Effector memory CD8-positive, alpha-beta T cell (primary cell): Measurements from ENCODE around the gene LBH.

Experiments used
- ATAC-seq: fragments of 150-1000 bp; cut with Tn5 transposase; replicated peaks from 2 replicates; pipeline ENCODE4 v1.10.0; 2021; ENCODE audit warnings: mild to moderate bottlenecking, moderate library complexity
- DNase-seq, 3 experiments: peaks; one replicate each; pipeline ENCODE4 v3.0.0; 2021
- H3K27ac Mint-ChIP-seq, 2 donors: one replicate each; pipeline ENCODE4 v1.8.0; 2022; ENCODE audit warnings: mild to moderate bottlenecking in 2 of 2, mixed read lengths in 2 of 2, moderate library complexity in 2 of 2
- H3K27me3 Mint-ChIP-seq, 2 donors: one replicate each; pipeline ENCODE4 v1.8.0; 2022; ENCODE audit warnings: mixed read lengths in 2 of 2
- H3K36me3 Mint-ChIP-seq: one replicate; pipeline ENCODE4 v1.8.0; 2022; ENCODE audit warnings: mild to moderate bottlenecking, moderate library complexity, mixed read lengths; ENCODE audit not compliant: insufficient read depth
- H3K4me1 Mint-ChIP-seq, 2 donors: one replicate each; pipeline ENCODE4 v1.8.0; 2022; ENCODE audit warnings: low read depth in 2 of 2, mixed read lengths in 2 of 2
- H3K4me3 Mint-ChIP-seq, 2 donors: one replicate each; pipeline ENCODE4 v1.8.0; 2022; ENCODE audit warnings: mild to moderate bottlenecking in 2 of 2, mixed read lengths in 2 of 2, moderate library complexity in 2 of 2
- H3K9me3 Mint-ChIP-seq, 2 donors: one replicate each; pipeline ENCODE4 v1.8.0; 2022; ENCODE audit warnings: mixed read lengths in 2 of 2

The LBH gene

GRCh38 chr2:30287190-30287840, 56.0 kb downstream of the LBH start:
- Mint-ChIP-seq H3K4me3 (no peak overlapping the region), H3K4me1 (peaks cover 12 to 14% of the 10 kb centered on the region in 2 donors), H3K9me3 (no peaks in the 10 kb centered on the region), H3K36me3 (peaks cover 3% of the 10 kb centered on the region), H3K27ac (no peak overlapping the region), H3K27me3 (peaks cover 0 to 6% of the 10 kb centered on the region in 2 donors)
- DNase-seq = no peak
- no peak for ATAC-seq

GRCh38 chr2:30287857-30288513, 56.7 kb downstream of the LBH start:
- H3K4me1 Mint-ChIP-seq = peaks cover 12 to 14% of the 10 kb centered on the region in 2 donors
- peaks cover 3% of the 10 kb centered on the region for H3K36me3 Mint-ChIP-seq
- H3K27ac Mint-ChIP-seq = no peak overlapping the region
- ATAC-seq = no peak
- H3K9me3 Mint-ChIP-seq = no peaks in the 10 kb centered on the region
- H3K4me3 Mint-ChIP-seq = peak overlapping the region in 1 of 2 donors; percentile 35
- peaks cover 0 to 6% of the 10 kb centered on the region in 2 donors for H3K27me3 Mint-ChIP-seq
- DNase-seq = no peak

- no peak overlapping the region for H3K27ac Mint-ChIP-seq
- H3K4me3 Mint-ChIP-seq = peak overlapping the region in 1 of 2 donors; percentile 35
- ATAC-seq (no peak), DNase-seq (no peak)
- H3K36me3 Mint-ChIP-seq = peaks cover 4% of the 10 kb centered on the region
- H3K9me3 Mint-ChIP-seq = no peaks in the 10 kb centered on the region
- H3K4me1 Mint-ChIP-seq = peaks cover 12 to 14% of the 10 kb centered on the region in 2 donors
- H3K27me3 Mint-ChIP-seq = peaks cover 0 to 6% of the 10 kb centered on the region in 2 donors
These were observed 57.2 kb downstream of the LBH start for GRCh38 chr2:30288561-30288960.

GRCh38 chr2:30293303-30293921, 62.1 kb downstream of the LBH start:
- H3K36me3 Mint-ChIP-seq = peaks cover 6% of the 10 kb centered on the region
- no peaks in the 10 kb centered on the region for H3K27me3 Mint-ChIP-seq
- peaks cover 2 to 9% of the 10 kb centered on the region in 2 donors for H3K9me3 Mint-ChIP-seq
- no peak for ATAC-seq
- no peak for DNase-seq
- no peak overlapping the region for H3K4me3 Mint-ChIP-seq
- H3K27ac Mint-ChIP-seq = no peak overlapping the region
- peaks cover 0 to 8% of the 10 kb centered on the region in 2 donors for H3K4me1 Mint-ChIP-seq

- peaks cover 0 to 8% of the 10 kb centered on the region in 2 donors for H3K4me1 Mint-ChIP-seq
- H3K9me3 Mint-ChIP-seq = peaks cover 2 to 9% of the 10 kb centered on the region in 2 donors
- H3K27me3 Mint-ChIP-seq = no peaks in the 10 kb centered on the region
- ATAC-seq (no peak), DNase-seq (no peak)
- no peak overlapping the region for H3K4me3 Mint-ChIP-seq
- no peak overlapping the region for H3K27ac Mint-ChIP-seq
- peaks cover 6% of the 10 kb centered on the region for H3K36me3 Mint-ChIP-seq
These were observed 62.8 kb downstream of the LBH start for GRCh38 chr2:30294133-30294532.

GRCh38 chr2:30296496-30296895, 65.2 kb downstream of the LBH start:
- Mint-ChIP-seq H3K36me3 (peaks cover 3% of the 10 kb centered on the region), H3K27ac (peak overlapping the region in 1 of 2 donors; percentile 26), H3K4me1 (peaks cover 0 to 4% of the 10 kb centered on the region in 2 donors), H3K9me3 (peaks cover 2 to 9% of the 10 kb centered on the region in 2 donors), H3K27me3 (no peaks in the 10 kb centered on the region), H3K4me3 (no peak overlapping the region)
- DNase-seq = no peak
- no peak for ATAC-seq

- DNase-seq (no peak), ATAC-seq (no peak)
- no peak overlapping the region for H3K4me3 Mint-ChIP-seq
- peaks cover 3% of the 10 kb centered on the region for H3K36me3 Mint-ChIP-seq
- H3K4me1 Mint-ChIP-seq = peaks cover 0 to 8% of the 10 kb centered on the region in 2 donors
- no peaks in the 10 kb centered on the region for H3K27me3 Mint-ChIP-seq
- H3K27ac Mint-ChIP-seq = peak overlapping the region in 1 of 2 donors; percentile 35
- H3K9me3 Mint-ChIP-seq = peaks cover 2 to 9% of the 10 kb centered on the region in 2 donors
These were observed 67.0 kb downstream of the LBH start for GRCh38 chr2:30298302-30298701.

DNA sequence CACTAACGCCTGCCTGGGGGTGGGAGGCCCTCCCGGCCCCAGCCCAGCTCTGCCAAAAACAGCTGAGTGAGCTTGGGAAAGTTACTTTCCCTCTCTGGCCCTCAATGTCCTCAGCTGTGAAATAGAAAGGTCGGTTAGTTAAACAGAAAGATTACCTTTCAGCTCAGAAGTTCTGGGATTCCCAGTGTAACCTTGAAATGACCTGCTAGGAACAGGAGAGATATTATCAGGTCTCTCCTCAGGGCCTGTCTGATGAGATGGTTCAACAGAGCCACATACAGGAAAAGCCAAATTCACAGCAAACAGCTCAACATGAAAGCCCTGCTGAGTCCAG, 68.8 kb downstream of the LBH start:
- ATAC-seq (no peak), DNase-seq (no peak)
- Mint-ChIP-seq H3K4me3 (no peak overlapping the region), H3K4me1 (peaks cover 0 to 4% of the 10 kb centered on the region in 2 donors), H3K36me3 (no peaks in the 10 kb centered on the region), H3K27me3 (no peaks in the 10 kb centered on the region), H3K9me3 (peaks cover 2 to 9% of the 10 kb centered on the region in 2 donors), H3K27ac (no peak overlapping the region)

- H3K36me3 Mint-ChIP-seq = no peaks in the 10 kb centered on the region
- H3K9me3 Mint-ChIP-seq = peaks cover 2 to 9% of the 10 kb centered on the region in 2 donors
- peaks cover 0 to 4% of the 10 kb centered on the region in 2 donors for H3K4me1 Mint-ChIP-seq
- H3K4me3 Mint-ChIP-seq = no peak overlapping the region
- H3K27me3 Mint-ChIP-seq = no peaks in the 10 kb centered on the region
- DNase-seq = no peak
- no peak overlapping the region for H3K27ac Mint-ChIP-seq
- ATAC-seq = no peak
These were observed 69.3 kb downstream of the LBH start for GRCh38 chr2:30300456-30301221.

GRCh38 chr2:30301551-30301950, 70.2 kb downstream of the LBH start:
- DNase-seq (no peak), ATAC-seq (no peak)
- Mint-ChIP-seq H3K27me3 (no peaks in the 10 kb centered on the region), H3K4me1 (peaks cover 0 to 4% of the 10 kb centered on the region in 2 donors), H3K36me3 (no peaks in the 10 kb centered on the region), H3K4me3 (no peak overlapping the region), H3K9me3 (peaks cover 2 to 9% of the 10 kb centered on the region in 2 donors), H3K27ac (peak overlapping the region in 1 of 2 donors; percentile 12)

- peaks cover 0 to under 1% of the 10 kb centered on the region in 2 donors for H3K9me3 Mint-ChIP-seq
- H3K36me3 Mint-ChIP-seq = no peaks in the 10 kb centered on the region
- H3K27ac Mint-ChIP-seq = peak overlapping the region in 1 of 2 donors; percentile 62
- no peak overlapping the region for H3K4me3 Mint-ChIP-seq
- no peaks in the 10 kb centered on the region for H3K27me3 Mint-ChIP-seq
- peaks cover 0 to 4% of the 10 kb centered on the region in 2 donors for H3K4me1 Mint-ChIP-seq
- no peak for ATAC-seq
- no peak for DNase-seq
These were observed 71.2 kb downstream of the LBH start for GRCh38 chr2:30302566-30302965.

DNA sequence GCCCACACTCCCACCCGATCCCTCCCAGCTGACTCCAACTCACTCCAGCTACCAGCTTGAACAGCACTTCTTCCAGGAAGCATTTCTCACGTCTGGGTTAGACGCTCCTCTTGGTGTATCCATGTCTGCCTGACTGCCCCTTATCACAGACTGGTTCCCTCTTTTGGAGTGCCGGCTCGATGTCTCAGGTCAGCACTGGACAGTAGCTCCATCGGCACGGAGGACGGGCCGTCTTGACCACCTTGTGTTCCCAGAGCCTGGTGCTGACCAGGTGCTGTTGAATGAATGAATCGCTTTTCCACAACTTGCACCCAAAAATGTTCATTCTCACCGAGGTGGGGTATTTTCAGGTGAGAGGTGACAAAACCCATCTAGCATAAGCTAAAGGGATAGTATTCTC, 71.8 kb downstream of the LBH start:
- ATAC-seq = no peak
- H3K9me3 Mint-ChIP-seq = no peaks in the 10 kb centered on the region
- no peak for DNase-seq
- H3K27me3 Mint-ChIP-seq = no peaks in the 10 kb centered on the region
- peaks cover 0 to 4% of the 10 kb centered on the region in 2 donors for H3K4me1 Mint-ChIP-seq
- no peak overlapping the region for H3K4me3 Mint-ChIP-seq
- no peaks in the 10 kb centered on the region for H3K36me3 Mint-ChIP-seq
- no peak overlapping the region for H3K27ac Mint-ChIP-seq

DNA sequence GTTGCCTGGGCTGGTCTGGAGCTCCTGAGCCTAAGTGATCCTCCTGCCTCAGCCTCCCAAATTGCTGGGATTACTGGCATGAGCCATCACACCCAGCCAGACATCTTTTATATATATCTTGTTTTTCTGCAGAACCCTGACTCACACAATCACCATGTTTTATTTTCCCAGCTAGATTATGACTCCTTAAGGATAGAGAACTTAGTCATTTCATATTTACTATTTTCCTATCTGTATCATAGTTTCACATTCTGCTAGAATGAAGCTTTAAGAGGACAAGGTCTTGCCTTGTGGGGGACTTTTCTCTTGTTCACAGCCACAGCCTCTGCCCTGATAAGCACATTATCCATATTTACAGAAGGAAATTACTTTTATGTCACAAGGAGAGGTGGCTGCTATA, 73.9 kb downstream of the LBH start:
- DNase-seq (no peak), ATAC-seq (no peak)
- H3K4me1 Mint-ChIP-seq = peaks cover 3 to 4% of the 10 kb centered on the region in 2 donors
- no peaks in the 10 kb centered on the region for H3K36me3 Mint-ChIP-seq
- H3K4me3 Mint-ChIP-seq = no peak overlapping the region
- peak overlapping the region in 1 of 2 donors; percentile 19 for H3K27ac Mint-ChIP-seq
- H3K27me3 Mint-ChIP-seq = no peaks in the 10 kb centered on the region
- H3K9me3 Mint-ChIP-seq = no peaks in the 10 kb centered on the region
